Measurements from ENCODE around the gene CAMTA2.
A peak's percentile ranks its signal among the peaks of the same experiment; 100 is the strongest.
"Not testable (repeated sequence)": the region's sequence is repeated elsewhere in the genome, so short reads cannot be mapped to it uniquely, and the experiment has no call there.

Gene CAMTA2

DNA sequence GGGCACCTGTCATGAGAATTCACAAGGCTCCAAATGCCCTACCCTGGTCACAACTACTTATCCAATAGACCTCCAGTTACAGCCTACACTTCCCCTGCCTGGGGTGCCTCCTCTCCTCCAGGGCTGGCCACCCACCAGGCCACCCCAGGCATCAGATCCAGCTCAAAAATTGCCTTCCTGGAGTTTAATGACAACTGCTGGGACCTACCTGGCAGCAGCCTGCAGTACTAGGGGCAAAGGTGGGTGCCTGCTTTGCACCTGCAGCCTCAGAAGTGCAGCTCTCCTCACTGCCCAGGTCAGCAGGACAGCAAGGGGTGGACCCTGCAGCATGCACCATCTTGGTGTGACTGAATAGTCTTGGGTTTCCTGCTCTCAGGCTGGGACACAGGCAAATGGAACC, 51.8 kb downstream of the CAMTA2 start:
- Mint-ChIP-seq H3K9me3 (no peaks in the 10 kb centered on the region), H3K4me3 (no peak overlapping the region), H3K27me3 (peaks cover 12% of the 10 kb centered on the region), H3K36me3 (peaks cover 45% of the 10 kb centered on the region), H3K27ac (no peak overlapping the region), H3K4me1 (peaks cover 41% of the 10 kb centered on the region)
- no peak for DNase-seq
- CTCF ChIA-PET, result interaction anchor here (1.0 kb wide), 1 partner anchor 33 kb away, joined by 4 read pairs; the partner anchor contains the start of gene CHRNE

DNA sequence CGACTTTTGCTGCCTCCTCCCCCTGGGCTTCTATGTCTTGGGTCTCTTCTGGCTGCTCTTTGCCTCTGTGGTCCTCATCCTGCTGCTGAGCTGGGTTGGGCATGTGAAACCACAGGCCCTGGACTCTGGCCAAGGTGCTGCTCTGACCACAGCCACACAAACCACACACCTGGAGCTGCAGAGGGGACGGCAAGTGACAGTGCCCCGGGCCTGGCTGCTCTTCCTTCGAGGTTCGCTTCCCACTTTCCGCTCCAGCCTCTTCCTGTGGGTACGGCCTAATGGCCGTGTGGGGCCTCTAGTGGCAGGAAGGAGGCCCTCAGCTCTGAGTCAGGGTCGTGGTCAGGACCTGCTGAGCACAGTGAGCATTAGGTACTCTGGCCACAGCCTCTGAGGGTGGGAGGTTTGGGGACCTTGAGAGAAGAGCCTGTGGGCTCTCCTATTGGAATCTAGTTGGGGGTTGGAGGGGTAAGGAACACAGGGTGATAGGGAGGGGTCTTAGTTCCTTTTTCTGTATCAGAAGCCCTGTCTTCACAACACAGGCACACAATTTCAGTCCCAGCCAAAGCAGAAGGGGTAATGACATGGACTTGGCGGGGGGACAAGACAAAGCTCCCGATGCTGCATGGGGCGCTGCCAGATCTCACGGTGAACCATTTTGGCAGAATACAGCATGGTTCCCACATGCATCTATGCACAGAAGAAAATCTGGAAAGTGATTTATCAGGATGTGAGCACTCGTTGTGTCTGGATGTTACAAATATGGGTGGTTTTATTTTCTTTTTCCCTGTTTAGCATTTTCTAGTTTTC, 53.1 kb downstream of the CAMTA2 start:
- Mint-ChIP-seq H3K4me3 (no peak overlapping the region), H3K4me1 (peaks cover 41% of the 10 kb centered on the region), H3K36me3 (peaks cover 43% of the 10 kb centered on the region), H3K27ac (peak overlapping the region; percentile 73), H3K27me3 (peaks cover 8% of the 10 kb centered on the region), H3K9me3 (no peaks in the 10 kb centered on the region)
- no peak for DNase-seq
- CTCF ChIA-PET, result interaction anchor here (0.7 to 1.2 kb wide), 2 partner anchors 22 to 25 kb away, joined by 4 read pairs; no protein-coding TSS in a partner anchor

DNA sequence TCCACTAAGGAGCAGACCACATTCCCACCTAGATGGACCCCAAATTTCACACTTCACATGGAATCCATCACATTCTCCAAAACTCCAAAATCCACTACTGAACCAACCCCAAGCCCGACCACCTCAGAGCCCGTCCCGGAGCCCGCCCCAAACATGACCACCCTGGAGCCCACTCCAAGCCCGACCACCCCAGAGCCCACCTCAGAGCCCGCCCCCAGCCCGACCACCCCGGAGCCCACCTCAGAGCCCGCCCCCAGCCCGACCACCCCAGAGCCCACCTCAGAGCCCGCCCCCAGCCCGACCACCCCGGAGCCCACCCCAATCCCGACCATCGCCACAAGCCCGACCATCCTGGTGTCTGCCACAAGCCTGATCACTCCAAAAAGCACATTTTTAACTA, 53.8 kb downstream of the CAMTA2 start:
- CTCF ChIA-PET, result interaction anchor here (0.7 to 1.2 kb wide), 2 partner anchors 22 to 24 kb away, joined by 4 read pairs; no protein-coding TSS in a partner anchor
- peaks cover 45% of the 10 kb centered on the region for H3K36me3 Mint-ChIP-seq

GRCh38 chr17:4932756-4933155, 54.7 kb downstream of the CAMTA2 start:
- H3K36me3 Mint-ChIP-seq, result peaks cover 37% of the 10 kb centered on the region
- H3K27me3 Mint-ChIP-seq, result peaks cover 8% of the 10 kb centered on the region
- H3K27ac Mint-ChIP-seq, result no peak overlapping the region
- peaks cover 27% of the 10 kb centered on the region for H3K4me1 Mint-ChIP-seq
- CTCF ChIA-PET, result no interaction called here
- no peak overlapping the region for H3K4me3 Mint-ChIP-seq
- no peaks in the 10 kb centered on the region for H3K9me3 Mint-ChIP-seq
- no peak for DNase-seq

More for the DNA sequence above, 53.8 kb downstream of the CAMTA2 start:
- no peak overlapping the region for H3K4me3 Mint-ChIP-seq
- peak overlapping the region; percentile 73 for H3K27ac Mint-ChIP-seq
- no peak for DNase-seq
- peaks cover 35% of the 10 kb centered on the region for H3K4me1 Mint-ChIP-seq
- H3K27me3 Mint-ChIP-seq, result peaks cover 8% of the 10 kb centered on the region
- H3K9me3 Mint-ChIP-seq, result no peaks in the 10 kb centered on the region

GRCh38 chr17:4931963-4932362, 55.5 kb downstream of the CAMTA2 start, which contains the start of gene GP1BA:
TSS of gene GP1BA (plus strand) at chr17:4932277. CDS start at chr17:4932605, 328 bp downstream.
- no peak for DNase-seq
- Mint-ChIP-seq H3K4me3 (no peak within 1 kb of the TSS), H3K27me3 (peaks cover 8% of the 10 kb centered on the region), H3K36me3 (peaks cover 29% of the 10 kb centered on the region), H3K9me3 (no peaks in the 10 kb centered on the region), H3K4me1 (peaks cover 25% of the 10 kb centered on the region), H3K27ac (peak within 1 kb of the TSS; percentile 20)
- CTCF ChIA-PET, result no interaction called here

DNA sequence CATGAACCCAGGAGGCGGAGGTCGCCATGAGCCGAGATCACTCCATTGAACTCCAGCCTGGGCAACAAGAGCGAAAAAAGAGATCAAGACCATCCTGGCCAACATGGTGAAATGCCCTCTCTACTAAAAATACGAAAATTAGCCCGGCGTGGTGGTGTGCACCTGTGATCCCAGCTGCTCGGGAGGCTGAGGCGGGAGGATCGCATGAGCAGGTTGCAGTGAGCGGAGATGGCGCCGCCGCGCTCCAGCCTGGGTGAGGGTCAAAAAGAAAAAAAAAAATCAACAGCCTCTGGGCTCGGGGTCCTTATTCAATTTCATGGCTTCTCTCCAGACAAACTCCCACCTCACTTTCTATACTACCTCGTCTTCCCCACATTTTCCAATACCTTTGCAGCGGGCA, 58.6 kb downstream of the CAMTA2 start:
- peaks cover 1% of the 10 kb centered on the region for H3K27me3 Mint-ChIP-seq
- no peak overlapping the region for H3K4me3 Mint-ChIP-seq
- H3K36me3 Mint-ChIP-seq, result peaks cover 18% of the 10 kb centered on the region
- H3K9me3 Mint-ChIP-seq, result no peaks in the 10 kb centered on the region
- H3K4me1 Mint-ChIP-seq, result peaks cover 6% of the 10 kb centered on the region
- no peak for DNase-seq
- no peak overlapping the region for H3K27ac Mint-ChIP-seq
- CTCF ChIA-PET, result no interaction called here

GRCh38 chr17:4926577-4927335, 60.7 kb downstream of the CAMTA2 start:
- peaks cover 16% of the 10 kb centered on the region for H3K36me3 Mint-ChIP-seq
- H3K4me3 Mint-ChIP-seq, DNase-seq, H3K27ac Mint-ChIP-seq, H3K4me1 Mint-ChIP-seq, CTCF ChIA-PET, H3K27me3 Mint-ChIP-seq, H3K9me3 Mint-ChIP-seq: not testable (repeated sequence)

DNA sequence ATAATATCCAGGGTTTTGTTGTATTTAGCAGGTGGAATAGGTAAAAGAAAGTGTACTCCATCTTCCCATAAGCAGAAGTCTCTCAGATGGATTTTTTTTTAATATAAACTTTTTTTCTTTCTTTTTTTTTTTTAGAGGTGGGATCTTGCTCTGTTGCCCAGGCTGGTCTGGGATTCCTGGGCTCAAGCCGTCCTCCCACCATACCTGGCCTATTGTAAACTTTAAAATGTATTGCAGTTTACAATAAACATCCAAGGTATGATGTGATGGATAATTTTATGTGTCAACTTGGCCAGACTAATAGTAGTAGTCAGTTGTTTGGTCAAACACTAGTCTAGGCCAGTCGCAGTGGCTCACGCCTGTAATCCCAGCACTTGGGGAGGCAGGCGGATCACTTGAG, 66.2 kb downstream of the CAMTA2 start:
- Mint-ChIP-seq H3K36me3 (no peaks in the 10 kb centered on the region), H3K4me1 (no peaks in the 10 kb centered on the region), H3K27ac (no peak overlapping the region), H3K9me3 (no peaks in the 10 kb centered on the region), H3K27me3 (no peaks in the 10 kb centered on the region), H3K4me3 (no peak overlapping the region)
- no peak for DNase-seq
- CTCF ChIA-PET, result no interaction called here

DNA sequence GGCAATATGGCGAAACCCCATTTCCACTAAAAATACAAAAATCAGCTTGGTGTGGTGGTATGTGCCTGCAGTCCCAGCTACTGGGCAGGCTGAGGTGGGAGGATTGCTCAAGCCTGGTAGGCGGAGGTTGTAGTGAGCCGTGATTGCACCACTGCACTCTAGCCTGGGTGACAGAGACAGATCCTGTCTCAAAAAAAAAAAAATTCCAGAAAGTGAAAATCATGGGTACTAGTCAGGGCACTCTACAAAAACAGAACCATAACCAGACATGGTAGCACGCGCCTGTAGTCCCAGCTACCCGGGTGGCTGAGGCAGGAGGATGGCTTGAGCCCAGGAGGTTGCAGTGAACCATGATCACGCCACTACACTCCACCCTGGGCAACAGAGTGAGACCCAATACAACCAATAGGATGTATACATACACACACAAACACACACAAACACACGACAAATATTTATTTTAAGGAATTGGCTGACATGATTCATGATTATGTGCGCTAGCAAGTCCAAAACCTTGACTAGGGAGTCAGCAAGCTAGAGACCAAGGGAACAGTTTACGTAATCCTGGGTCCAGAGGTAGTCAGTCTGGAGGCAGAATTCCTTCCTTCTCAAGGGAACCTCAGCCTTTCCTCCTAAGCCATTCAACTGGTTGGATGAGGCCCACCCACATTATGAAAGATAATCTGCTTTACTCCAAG, 67.0 kb downstream of the CAMTA2 start:
- CTCF ChIA-PET, result interaction anchor here (1.1 kb wide), 1 partner anchor 11 kb away, joined by 7 read pairs; no protein-coding TSS in a partner anchor
- no peaks in the 10 kb centered on the region for H3K27me3 Mint-ChIP-seq
- no peak overlapping the region for H3K27ac Mint-ChIP-seq
- H3K4me1 Mint-ChIP-seq, result no peaks in the 10 kb centered on the region
- no peak for DNase-seq
- no peak overlapping the region for H3K4me3 Mint-ChIP-seq
- no peaks in the 10 kb centered on the region for H3K36me3 Mint-ChIP-seq
- H3K9me3 Mint-ChIP-seq, result no peaks in the 10 kb centered on the region

DNA sequence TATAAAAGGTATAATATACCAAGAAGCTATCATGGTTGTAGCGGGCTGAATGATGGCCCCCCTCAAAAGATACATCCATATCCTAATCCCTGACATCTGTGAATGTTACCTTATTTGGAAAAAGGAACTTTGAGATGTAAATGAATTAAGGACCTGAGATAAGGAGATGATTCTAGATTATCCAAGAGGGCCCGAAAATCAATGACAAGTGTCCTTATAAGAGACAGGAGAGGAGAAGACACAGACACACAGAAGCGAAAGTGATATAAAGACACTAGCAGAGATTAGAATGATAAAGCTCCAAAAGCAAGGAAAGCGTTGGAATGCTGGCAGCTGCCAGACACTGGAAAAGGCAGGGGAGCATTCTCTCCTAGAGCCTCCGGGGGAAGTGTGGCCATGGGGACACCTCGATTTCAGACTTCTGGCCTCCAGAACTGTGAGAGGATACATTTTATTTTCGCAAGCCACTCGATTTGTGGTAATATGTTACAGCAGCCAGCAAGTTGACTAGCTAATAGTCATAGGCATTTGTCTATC, 67.9 kb downstream of the CAMTA2 start:
- CTCF ChIA-PET, result interaction anchor here (1.1 kb wide), 1 partner anchor 10 kb away, joined by 7 read pairs; no protein-coding TSS in a partner anchor
- H3K9me3 Mint-ChIP-seq, result no peaks in the 10 kb centered on the region
- H3K4me1 Mint-ChIP-seq, result no peaks in the 10 kb centered on the region
- H3K36me3 Mint-ChIP-seq, result no peaks in the 10 kb centered on the region
- H3K27me3 Mint-ChIP-seq, result no peaks in the 10 kb centered on the region
- no peak overlapping the region for H3K4me3 Mint-ChIP-seq
- DNase-seq, result no peak
- H3K27ac Mint-ChIP-seq, result no peak overlapping the region
